GM19099 (cell line): ENCODE results near the gene MYO16.

Experiments
- POLR2A ChIP-seq: IDR thresholded peaks from 3 replicates; pipeline ENCODE4 v1.6.1; 2011; ENCODE audit warnings: low read depth; ENCODE audit not compliant: insufficient read length; ENCODE audit errors: extremely low read depth

Gene MYO16

DNA sequence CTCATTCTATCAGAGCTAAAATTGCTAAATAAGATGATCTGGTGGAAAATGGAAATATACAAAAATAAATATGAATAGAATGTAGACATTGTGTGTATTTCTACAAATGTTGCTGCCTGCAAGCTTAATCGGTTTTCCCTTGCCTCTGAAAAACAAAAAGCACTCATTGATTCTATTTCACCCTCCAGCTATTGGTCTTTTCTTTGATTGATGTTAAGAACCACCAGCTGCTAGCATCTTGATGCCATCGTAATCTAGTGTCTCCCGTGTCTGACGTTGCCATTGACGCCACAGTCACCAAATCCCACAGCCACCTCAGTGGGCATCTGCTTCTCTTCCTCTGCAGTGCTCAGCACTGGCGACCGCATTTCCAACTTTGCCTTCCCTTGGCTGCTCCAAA, 461.8 kb downstream of the MYO16 start:
- no peak for TF ChIP-seq POLR2A

DNA sequence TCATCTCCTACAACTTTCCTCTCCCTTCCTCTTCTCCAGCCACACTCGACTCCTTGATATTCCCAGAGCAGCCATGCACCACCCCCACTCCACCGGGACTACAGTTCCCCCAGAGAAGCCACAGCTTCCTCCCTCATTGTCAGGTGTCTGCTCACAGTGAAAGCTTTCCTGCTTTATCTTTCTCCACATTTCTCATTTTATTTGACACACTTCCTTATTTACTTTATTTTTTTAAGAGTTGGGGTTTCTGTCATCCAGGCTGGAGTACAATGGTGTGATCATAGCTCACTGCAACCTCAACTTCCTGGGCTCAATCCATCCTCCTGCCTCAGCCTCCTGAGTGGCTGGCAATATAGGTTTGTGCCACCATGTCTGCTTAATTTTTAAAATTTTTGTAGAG, 464.6 kb downstream of the MYO16 start:
- TF ChIP-seq POLR2A: no peak

DNA sequence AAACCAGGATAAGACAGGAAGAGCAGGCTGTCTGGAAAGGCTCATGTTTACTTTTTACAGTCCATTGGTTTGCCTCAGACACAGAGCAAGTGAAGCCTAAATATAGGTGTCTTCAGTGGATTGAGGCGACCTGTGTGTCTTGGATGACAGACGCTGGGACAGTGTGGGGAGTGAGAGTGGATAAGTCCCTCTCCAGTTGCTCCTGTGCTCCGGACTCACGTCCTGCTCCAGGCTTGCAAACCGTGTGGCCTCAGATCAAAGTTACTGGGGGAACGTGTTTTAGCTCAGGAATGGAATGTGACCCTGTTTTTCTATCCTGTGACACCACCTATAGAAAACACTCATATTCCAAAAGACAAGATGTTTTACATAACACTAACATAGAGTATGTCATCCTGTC, 465.7 kb downstream of the MYO16 start:
- TF ChIP-seq POLR2A: no peak

DNA sequence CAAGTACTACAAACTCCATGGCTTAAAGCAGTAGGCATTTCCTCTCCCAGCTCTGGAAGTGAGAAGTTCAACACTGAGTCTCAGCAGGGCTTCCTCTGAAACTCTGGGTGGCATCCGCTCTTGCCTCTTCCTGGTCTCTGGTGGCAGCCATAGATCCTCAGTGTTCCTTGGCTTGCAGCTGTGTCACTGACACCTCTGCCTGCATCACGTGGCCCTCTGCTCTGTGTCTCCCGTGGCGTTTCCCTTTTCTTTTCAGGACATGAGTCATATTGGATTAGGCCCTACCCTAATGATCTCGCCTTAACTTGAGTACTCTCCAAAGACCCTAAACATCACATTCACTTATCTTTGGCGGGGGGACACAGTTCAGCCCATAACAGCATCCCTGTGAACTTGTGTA, 466.7 kb downstream of the MYO16 start:
- no peak for TF ChIP-seq POLR2A

DNA sequence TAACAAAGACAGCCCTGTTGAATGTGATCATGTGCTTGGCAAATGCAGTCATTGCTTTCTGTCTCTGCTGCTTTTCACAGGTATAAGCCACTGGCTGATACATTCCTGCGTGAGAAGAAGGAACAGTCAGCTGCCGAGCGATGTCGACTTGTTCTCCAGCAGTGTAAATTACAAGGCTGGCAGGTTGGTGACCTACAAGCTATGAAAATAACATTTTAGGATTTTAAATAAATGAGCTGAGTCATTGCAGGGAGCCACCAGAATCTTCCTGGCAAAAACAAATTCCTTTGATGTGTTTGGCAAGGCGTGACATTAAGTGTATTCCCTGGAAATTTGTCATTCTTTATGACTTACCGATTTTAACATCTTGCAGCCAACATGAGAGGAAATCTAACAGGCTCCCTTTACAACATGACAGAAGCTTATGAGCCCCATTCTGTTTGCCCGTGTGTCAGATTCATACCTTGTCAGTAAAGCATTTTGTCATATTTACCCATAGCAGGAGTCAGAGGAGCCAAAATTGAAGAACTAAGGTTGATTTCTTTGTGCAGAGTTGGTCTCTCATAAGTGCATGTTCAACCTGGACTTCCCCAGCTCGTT, 471.4 kb downstream of the MYO16 start:
- TF ChIP-seq POLR2A: no peak

DNA sequence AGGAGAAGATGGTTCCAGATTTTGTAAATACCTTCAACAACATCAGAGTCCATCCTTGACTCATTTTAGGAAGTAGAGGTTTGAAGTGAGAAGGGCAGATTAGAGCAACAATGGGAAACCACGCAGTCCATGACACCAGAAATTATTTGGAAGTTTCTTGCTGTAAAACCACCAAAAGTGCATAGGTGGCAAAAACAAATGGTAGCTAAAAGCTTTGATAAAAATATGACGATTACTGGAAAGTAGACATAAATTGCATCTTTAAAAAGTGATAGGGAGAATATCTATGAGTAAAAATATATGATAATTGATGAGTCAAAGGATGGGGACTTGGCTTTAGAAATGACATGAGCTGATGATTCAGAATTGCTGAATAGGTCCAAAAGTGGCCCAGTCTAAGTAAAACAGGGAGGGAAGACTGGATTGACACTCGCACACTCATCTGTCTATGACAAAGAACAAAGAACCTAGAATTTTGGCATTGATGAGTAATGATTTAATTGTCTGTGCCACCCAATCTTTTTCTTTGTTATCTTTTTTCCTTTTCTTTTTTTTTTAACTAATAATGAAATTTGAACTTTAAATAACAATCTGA, 472.2 kb downstream of the MYO16 start:
- TF ChIP-seq POLR2A: no peak

DNA sequence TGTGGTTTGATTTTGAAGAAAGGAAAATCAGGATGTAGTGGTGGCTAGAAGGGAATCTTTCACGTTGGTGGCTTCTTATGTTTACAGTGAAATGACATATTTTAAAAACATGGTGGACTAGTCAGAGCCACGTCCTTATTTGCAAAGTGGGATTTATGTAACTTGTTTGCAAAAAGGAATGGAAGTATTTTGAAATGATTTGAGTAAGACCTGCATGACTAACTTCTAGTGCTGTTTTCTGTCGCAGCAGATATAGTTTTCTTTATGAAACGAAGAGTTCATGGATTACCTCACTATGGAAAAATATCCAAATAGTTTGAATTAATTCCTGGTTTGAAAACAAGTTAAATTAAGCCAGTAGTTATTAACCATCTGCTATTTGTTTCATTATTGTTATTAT, 476.5 kb downstream of the MYO16 start:
- no peak for TF ChIP-seq POLR2A

DNA sequence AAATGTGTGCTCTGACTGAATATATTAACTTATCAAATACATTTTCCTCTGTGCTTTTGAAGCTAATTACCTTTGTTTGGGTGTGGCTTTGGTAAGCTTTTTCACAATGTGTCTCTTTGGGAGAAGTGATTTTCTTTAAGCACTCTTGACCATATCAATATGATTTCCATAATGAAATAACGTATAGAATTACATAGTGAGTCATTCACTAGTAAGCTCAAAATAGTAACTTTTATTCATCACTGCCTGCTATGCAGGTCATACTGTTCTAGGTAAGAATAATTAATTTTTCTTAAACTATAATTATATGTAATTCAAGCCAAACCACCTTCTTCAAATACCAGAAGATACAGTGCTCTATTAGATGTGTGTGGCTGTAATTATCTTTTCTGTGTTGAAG, 480.7 kb downstream of the MYO16 start:
- TF ChIP-seq POLR2A: no peak

DNA sequence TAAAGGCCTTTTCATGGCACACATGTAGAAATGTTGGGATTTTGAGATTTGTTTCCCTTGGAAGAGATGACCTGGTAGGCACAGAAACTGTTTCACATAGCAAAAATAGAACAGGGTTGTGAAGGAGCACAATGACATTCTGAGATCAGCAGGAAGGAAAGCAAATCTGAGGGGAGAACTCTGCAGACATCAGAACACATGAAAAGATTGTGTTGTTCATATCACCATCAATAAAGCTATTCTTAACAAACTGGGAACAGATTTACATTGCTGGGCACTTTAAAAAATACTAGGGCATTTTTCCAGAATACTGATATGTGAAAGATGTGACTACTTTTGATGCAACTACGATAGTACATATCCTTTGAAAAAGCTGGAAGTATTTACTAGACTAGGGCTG, 481.7 kb downstream of the MYO16 start:
- TF ChIP-seq POLR2A: no peak

DNA sequence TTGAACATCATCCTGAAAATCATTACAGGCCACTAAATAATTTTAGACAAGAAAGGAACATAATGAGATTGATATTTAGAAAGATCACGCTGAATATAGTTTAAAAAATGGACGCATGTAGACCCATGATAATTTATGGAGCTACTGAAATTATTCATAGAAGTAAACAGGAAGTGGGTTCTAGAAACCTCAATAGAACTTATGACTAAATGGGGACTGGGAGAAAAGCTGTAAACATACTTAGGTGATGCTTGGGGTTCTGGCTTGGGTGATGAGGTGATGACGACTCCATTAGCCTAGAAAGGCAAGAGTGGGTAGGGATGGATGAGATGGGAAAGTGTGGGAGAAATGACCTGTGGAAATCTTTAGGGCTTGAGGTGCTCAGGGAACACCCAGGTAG, 484.0 kb downstream of the MYO16 start:
- TF ChIP-seq POLR2A: no peak

DNA sequence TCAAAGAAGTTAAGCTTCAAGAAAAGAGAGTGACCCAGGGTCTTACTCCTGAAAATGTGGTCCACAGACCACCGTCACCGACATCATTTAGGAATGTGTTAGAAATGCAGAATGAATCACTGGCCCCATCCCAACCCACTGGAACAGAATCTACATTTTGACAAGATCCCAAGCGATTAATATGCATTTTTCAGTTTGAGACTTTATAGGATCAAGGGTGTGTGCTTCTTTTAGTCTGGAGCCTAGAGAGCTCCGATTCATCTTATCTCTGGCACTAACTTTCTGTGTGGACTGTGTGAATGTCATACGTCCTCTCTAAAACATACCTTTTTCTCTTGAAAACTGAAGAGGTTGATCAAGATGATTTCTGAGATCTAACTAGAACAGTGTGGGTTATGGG, 484.8 kb downstream of the MYO16 start:
- no peak for TF ChIP-seq POLR2A

DNA sequence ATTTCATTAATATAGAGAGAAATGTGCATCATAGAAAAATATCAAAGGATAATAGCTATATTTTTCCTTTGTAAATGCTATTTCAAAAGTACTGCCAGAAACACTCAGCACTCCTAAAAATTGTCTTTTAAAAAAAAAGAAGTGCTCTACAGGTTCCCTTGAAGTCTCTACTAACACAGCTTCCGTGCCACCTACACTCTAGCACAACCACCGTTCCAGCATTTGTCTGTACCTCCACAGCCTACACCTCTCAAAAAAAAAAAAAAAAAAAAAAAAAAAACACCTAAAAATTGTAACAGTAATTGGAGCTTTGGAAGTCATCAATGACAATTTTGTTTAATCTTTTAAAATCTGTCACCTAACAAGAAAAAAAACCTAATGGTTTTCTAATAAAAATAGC, 485.6 kb downstream of the MYO16 start:
- no peak for TF ChIP-seq POLR2A

DNA sequence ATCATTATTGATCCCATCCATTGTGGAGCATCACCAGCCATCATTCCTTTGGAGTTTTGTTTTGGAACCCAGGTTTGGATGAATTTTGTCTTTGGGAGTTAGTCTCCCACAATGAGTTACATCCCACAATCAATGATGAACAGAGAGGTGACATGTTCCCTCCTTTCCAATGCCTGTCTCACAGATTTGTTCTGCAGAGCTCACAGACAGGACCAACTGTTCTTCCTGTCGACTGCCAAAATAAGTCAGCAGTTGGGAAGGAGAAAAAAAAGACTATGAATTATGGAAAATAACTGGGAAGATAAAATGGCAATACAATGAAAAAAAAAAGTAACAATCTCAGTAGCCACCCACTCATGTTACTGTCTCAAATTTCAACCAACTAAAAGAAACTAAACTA, 489.1 kb downstream of the MYO16 start:
- no peak for TF ChIP-seq POLR2A

DNA sequence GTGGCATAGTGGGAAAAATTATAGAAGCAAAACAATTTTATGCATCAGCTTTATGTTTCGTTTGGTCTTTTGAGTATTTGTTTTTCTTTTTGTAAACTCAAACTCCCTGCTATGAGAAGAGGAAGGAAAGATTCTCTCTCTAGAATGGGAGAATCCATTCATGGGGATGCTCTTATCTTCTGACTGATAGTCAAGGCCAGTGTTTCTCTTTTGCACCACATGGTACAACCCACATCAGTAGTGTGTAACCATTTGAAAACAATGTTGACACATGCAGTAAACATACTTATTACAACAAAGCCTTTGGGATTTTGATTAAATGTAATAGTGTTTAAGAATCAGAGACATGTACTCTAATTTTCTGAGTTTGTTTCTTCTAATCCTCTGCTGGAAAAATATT, 490.5 kb downstream of the MYO16 start:
- no peak for TF ChIP-seq POLR2A

DNA sequence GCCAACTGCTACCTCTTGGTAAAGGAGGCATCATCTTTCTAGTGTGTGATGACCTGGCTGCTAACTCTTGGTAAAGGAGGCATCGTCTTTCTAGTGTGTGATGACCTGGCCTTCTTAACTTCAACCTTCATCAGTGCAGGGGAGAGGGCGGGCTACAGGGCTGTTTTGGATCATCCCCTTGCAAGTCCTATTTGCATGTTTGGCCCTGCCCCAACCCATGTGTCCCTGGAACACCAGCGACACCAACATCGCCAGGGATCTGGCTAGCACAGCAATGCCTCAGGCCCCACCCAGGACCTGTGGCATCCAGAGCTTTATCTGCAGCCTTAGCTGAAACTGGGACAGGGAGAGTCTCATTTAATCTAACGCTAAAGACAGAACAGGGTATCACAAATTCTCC, 492.4 kb downstream of the MYO16 start:
- no peak for TF ChIP-seq POLR2A

DNA sequence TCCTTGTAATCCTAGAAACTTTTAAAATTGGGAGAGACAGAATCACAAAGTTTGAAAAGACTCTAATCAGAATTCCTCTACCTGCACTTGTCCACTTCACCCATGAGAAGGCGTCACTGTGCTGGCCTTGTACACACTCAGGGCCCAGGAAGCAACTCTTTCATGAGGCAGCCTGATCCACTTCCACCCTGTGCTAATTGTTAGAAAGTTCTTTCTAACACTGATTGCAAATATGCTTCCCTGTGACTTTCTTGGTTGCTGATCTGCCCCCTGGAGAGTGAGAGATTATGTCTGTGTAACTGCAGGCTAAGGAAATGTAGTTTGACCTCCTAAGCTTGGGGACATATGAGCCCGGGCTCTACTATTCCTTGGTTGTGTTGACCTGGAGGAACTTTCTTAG, 494.6 kb downstream of the MYO16 start:
- TF ChIP-seq POLR2A: no peak

DNA sequence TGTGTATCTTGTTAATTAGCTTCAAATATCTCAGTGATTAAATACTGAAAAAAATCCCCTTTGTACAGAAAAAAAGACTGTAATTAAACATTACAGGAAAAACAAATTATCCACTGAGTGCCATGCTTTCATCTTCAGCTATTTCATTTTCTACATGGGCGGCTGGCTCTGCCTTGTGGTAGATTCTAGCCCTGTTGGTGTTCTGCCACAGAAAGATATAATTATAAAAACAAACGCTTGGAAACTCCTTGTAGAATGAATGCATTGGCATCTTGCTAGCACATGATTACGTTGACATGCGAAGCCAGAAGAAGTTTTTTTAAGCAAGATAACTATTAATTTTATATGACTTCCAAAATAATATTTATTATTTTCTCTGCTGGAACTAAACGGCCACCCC, 496.8 kb downstream of the MYO16 start:
- no peak for TF ChIP-seq POLR2A

DNA sequence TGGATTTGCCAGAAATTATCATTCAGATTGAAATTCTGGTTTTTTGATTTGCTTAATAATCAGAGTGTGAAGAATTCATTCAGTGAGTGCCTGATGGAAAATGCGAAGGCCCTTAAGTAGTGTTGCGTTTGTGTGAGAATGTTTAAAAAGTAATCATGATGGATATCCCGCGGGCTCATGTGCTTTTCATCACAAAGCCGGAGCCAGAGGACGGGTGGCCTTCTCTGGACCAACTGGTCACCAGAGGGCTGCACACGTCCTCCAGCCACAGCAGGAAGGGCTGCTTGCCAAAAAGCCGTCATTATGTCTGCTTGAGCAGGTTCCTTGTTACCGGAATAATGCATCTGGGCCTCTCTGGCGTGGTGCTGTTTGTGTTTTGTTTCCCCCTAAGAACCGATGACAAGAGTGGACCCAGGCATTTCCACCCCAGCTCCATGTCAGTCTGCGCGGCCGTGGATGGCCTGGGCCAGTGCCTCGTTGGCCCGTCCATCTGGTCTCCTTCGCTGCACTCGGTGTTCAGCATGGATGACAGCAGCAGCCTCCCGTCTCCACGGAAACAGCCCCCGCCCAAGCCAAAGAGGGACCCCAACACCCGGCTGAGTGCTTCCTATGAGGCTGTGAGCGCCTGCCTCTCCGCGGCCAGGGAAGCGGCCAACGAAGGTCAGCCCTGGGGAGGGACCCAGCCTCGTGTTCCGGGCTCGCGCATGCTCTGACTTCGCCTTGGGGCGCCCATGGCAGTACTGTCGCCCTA, 497.7 kb downstream of the MYO16 start:
- no peak for TF ChIP-seq POLR2A
